GM12874 (cell line): ENCODE measurements around the gene DCN.

Experiments used
- CTCF ChIP-seq: IDR thresholded peaks from 2 replicates; pipeline ENCODE4 v1.5.1; 2011; ENCODE audit warnings: low read depth, mild to moderate bottlenecking, control low read depth, low read length, moderate library complexity; ENCODE audit not compliant: insufficient read depth

Gene DCN

GRCh38 chr12:91120781-91121180, 61.8 kb downstream of the DCN start:
- no peak for TF ChIP-seq CTCF

GRCh38 chr12:91119089-91119488, 63.5 kb downstream of the DCN start:
- no peak for TF ChIP-seq CTCF

- no peak for TF ChIP-seq CTCF
Observed at GRCh38 chr12:91113621-91114020, 69.0 kb downstream of the DCN start.

GRCh38 chr12:91111366-91112325, 71.0 kb downstream of the DCN start, which contains the start of gene LUM:
Gene LUM, minus strand, starts transcription at chr12:91111494. Its CDS starts 2,515 bp downstream, at chr12:91108979.
- no peak for TF ChIP-seq CTCF

GRCh38 chr12:91110311-91110924, 72.2 kb downstream of the DCN start:
- no peak for TF ChIP-seq CTCF

- no peak for TF ChIP-seq CTCF
Observed at GRCh38 chr12:91109581-91110310, 72.9 kb downstream of the DCN start.

GRCh38 chr12:91109148-91109564, 73.5 kb downstream of the DCN start:
- TF ChIP-seq CTCF, result peak; percentile 71
